GM10248 (cell line): ENCODE measurements around the gene ZFP14.

ENCODE experiments used
- CTCF ChIA-PET: fragments of 300-600 bp; sonication (Branson Sonifier 250); formaldehyde crosslinking; extraction: SDS; loops from one replicate; lab custom pipeline; 2021; ENCODE audit warnings: antibody characterized with exemption; lab: Yijun Ruan, JAX
- POLR2A ChIA-PET: fragments of 350-650 bp; sonication (Branson Sonifier 250); formaldehyde crosslinking; extraction: SDS; loops from one replicate; lab custom pipeline; 2020; ENCODE audit warnings: antibody characterized with exemption; lab: Yijun Ruan, JAX
- DNase-seq: peaks from one replicate; pipeline ENCODE4 v3.0.0; 2012; ENCODE audit errors: extremely low spot score
- TF ChIP-seq, protein P1 (sequence below): IDR thresholded peaks from 2 replicates; pipeline ENCODE4 v1.5.1; 2012; ENCODE audit warnings: mild to moderate bottlenecking, low read depth; ENCODE audit errors: extremely low read depth, missing control alignments, control extremely low read depth

The ZFP14 gene

DNA sequence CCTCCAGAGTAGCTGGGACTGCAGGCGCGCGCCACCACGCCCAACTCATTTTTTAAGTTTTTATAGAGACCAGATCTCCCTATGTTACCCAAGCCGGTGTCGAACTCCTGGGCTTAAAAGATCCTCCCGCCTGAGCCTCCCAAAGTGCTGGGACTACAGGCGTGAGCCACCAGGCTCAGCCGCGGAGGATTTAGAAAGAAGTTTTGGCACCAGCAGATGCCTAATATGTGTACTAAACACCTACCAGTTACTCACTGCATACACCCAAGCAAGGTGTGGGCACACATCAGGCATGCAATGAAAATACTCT is 464 bp upstream of the ZFP14 start:
- ChIA-PET POLR2A (interaction anchor here (0.7 kb wide), 1 partner anchor 165 kb away, joined by 3 read pairs; the partner anchor contains the start of gene ZNF565), CTCF (interaction anchor here (1.5 to 2.0 kb wide), 2 partner anchors 150 to 471 kb away, joined by 3 to 6 read pairs; partner anchors contain the start of gene ZNF345)
- DNase-seq = no peak
- TF ChIP-seq, protein P1, sequence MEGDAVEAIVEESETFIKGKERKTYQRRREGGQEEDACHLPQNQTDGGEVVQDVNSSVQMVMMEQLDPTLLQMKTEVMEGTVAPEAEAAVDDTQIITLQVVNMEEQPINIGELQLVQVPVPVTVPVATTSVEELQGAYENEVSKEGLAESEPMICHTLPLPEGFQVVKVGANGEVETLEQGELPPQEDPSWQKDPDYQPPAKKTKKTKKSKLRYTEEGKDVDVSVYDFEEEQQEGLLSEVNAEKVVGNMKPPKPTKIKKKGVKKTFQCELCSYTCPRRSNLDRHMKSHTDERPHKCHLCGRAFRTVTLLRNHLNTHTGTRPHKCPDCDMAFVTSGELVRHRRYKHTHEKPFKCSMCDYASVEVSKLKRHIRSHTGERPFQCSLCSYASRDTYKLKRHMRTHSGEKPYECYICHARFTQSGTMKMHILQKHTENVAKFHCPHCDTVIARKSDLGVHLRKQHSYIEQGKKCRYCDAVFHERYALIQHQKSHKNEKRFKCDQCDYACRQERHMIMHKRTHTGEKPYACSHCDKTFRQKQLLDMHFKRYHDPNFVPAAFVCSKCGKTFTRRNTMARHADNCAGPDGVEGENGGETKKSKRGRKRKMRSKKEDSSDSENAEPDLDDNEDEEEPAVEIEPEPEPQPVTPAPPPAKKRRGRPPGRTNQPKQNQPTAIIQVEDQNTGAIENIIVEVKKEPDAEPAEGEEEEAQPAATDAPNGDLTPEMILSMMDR = no peak

DNA sequence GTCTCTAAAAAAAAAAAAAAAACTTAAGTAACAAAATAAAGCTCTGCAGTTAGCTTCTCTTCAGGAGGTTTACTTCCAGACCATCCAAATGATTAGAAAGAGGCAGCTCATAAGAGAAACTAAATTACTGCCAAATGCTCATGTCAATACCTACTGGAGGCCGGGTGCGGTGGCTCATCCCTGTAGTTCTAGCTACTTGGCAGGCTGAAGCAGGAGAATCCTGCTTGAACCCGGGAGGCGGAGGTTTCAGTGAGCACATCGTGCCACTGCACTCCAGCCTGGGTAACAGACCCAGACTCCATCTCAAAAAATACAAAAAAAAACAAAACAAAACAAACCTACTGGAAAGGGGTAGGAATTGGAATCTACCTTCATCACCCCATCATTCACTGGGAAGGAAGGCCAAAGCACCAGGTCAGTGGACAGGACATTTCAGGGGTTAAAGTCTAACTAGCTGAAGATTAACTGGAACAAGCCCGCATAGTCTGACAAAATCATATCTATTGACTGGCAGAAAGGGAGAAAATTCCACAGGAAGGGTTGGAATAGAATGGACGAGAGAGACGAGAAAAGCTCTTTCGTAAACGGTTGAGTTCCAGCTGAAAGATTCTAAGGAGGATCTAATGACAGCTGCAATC is 1.3 kb downstream of the ZFP14 start:
- DNase-seq = no peak
- ChIA-PET POLR2A (interaction anchor here (0.6 to 1.1 kb wide), 2 partner anchors 149 to 218 kb away, joined by 3 read pairs; no protein-coding TSS in a partner anchor), CTCF (interaction anchor here (0.8 to 2.0 kb wide), 3 partner anchors 9 to 472 kb away, joined by 3 to 6 read pairs (median 3); partner anchors contain the start of gene ZNF345)
- TF ChIP-seq, protein P1 = no peak

DNA sequence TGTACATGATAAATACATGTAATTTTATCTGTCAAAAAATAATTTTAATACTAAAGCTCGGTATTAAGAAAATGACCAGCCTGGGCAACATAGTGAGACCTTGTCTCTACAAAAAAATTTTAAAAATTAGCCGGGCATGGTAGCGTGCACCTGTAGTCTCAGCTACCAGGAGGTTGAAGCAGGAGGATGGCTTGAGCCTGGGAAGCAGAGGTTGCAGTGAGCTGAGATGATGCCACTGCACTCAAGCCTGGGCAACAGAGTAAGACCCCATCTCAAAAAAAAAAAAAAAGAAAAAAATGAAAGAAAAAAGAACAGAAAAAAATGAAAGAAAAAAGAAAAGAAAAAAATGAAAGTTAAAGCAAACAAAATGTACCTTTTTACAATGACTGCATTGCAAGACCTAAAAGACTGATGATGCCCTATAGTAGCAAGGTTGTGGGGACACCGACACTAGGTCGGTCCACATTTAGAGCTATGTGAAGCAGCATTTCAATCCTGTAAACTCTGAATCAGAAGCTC is 5.3 kb downstream of the ZFP14 start:
- no peak for DNase-seq
- ChIA-PET CTCF (no interaction called here), POLR2A (no interaction called here)
- TF ChIP-seq, protein P1 = no peak

DNA sequence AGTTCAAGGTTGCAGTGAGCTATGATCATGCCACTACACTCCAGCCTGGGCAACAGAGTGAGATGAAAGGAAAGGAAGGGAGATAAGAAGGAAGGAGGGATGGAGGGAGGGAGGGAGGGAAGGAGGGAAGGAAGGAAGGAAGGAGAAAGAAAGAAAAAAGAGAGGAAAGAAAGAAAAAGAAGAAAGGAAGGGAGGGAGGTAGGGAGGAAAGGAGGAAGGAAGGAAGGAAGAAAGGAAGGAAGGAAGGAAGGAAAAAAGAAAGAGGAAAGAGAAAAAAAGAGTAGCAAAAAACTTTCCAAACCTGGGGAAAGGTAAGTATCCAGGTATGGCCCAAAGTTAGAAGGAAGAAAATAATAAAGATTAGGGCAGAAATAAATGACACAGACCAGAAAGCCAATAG is 7.1 kb downstream of the ZFP14 start:
- ChIA-PET CTCF (no interaction called here), POLR2A (no interaction called here)
- TF ChIP-seq, protein P1 = no peak
- DNase-seq = no peak

DNA sequence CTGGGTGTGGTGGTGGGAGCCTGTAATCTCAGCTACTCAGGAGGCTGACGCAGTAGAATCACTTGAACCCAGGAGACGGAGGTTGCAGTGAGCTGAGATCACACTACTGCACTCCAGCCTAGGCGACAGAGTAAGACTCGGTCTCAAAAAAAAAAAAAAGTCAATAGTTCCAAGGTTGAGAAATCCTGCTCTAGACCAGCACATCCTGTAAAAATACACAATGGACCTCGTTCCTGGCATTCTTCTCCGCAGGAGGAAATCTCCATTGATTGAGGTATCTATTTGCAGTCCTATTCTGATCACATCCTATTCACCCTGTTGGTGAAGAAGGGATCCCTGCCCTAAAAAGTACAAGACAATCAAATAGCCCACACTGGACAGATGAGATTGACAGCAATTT is 15.2 kb downstream of the ZFP14 start:
- POLR2A ChIA-PET = no interaction called here
- TF ChIP-seq, protein P1 = no peak
- DNase-seq = no peak
- CTCF ChIA-PET = no interaction called here

DNA sequence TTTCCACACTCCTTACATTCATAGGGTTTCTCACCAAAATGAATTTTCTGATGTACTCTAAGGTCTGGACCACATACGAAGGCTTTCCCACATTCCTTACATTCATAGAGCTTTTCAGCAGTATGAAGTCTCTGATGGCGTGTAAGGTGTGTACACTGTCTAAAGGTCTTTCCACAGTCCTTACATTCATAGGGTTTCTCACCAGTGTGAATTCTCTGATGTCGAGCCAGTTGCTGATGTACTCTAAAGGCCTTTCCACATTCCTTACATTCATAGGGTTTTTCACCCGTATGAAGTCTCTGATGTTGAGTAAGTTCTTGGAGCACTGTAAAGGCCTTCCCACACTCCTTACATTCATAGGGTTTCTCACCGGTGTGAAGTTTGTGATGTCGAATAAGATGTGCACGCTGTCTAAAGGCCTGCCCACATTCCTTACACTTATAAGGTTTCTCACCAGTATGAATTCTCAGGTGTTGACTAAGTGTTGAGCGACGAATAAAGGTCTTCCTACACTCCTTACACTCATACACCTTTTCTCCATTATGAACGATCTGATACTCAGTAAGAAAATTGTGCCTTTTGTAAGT is 38.1 kb downstream of the ZFP14 start:
- CTCF ChIA-PET = no interaction called here
- POLR2A ChIA-PET = no interaction called here
- DNase-seq = no peak

More for the DNA sequence above, 38.1 kb downstream of the ZFP14 start:
- TF ChIP-seq, protein P1 = no peak
